ENCODE data around the gene EGFR.

EGFR gene

DNA sequence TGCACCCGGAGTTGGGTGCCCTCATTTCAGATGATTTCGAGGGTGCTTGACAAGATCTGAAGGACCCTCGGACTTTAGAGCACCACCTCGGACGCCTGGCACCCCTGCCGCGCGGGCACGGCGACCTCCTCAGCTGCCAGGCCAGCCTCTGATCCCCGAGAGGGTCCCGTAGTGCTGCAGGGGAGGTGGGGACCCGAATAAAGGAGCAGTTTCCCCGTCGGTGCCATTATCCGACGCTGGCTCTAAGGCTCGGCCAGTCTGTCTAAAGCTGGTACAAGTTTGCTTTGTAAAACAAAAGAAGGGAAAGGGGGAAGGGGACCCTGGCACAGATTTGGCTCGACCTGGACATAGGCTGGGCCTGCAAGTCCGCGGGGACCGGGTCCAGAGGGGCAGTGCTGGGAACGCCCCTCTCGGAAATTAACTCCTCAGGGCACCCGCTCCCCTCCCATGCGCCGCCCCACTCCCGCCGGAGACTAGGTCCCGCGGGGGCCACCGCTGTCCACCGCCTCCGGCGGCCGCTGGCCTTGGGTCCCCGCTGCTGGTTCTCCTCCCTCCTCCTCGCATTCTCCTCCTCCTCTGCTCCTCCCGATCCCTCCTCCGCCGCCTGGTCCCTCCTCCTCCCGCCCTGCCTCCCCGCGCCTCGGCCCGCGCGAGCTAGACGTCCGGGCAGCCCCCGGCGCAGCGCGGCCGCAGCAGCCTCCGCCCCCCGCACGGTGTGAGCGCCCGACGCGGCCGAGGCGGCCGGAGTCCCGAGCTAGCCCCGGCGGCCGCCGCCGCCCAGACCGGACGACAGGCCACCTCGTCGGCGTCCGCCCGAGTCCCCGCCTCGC is at the start of gene EGFR:
EGFR (plus strand) TSS at position 657 of the 830 bp plus-strand sequence. CDS start 261 bp downstream, outside the sequence.
- DNase-seq = no peak

DNA sequence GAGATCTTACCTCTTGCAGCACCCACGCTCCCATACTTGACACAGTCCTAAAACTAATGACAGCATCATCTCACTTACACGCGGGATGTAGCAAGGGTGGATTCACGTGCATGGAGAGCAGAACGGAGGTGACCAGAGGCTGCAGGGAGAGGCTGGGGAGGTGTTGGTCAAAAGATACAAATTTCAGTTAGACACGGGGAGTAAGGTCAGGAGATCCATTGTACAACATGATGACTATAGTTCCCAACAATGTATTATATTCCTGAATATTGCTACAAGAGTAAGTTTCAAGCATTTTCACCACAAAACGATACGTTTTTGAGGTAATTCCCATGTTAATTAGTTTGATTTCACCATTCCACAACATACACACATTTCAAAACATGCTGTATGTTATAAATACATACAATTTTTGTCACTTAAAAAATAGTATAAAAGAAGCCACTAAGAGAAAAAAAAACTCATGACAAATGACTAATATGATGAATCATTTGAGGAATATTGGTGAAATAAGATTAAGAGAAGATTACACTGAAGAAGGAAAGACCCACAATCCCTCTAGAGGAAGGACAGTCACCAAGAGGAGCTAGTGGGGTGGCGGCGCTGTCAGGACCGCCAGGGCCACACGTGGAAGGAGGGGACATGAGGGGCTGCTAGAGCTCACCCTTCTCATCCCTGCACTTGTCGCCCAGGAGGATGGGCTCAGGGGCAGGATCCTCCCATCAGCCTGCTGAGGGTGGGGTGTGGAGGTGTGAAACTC is 49.4 kb upstream of the EGFR start:
- no peak for DNase-seq

DNA sequence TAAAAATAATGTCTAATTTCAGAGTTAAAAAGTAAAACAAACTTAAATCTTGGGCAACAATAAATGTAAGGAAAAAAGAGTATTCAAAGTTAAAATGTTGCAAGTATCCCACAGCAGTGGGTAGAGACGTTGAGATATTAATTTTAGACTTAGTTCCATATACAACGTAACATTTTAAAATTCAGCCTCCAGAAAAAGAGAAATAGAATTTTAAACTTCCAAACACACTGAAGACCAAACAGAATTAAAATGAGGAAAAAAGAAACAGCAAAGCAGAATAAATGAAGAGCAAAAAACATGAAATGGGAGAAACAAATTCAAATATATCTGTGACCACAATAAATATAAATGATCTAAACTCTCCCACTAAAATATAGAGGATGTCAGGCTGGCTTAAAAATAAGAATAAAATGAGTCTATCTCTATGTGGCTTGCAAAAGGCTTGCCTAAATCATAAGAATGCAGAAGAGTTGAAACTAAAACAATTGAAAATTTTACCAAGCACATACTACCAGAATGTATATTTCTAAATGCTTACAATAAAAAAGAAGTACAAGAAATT is 46.0 kb upstream of the EGFR start:
- no peak for DNase-seq

DNA sequence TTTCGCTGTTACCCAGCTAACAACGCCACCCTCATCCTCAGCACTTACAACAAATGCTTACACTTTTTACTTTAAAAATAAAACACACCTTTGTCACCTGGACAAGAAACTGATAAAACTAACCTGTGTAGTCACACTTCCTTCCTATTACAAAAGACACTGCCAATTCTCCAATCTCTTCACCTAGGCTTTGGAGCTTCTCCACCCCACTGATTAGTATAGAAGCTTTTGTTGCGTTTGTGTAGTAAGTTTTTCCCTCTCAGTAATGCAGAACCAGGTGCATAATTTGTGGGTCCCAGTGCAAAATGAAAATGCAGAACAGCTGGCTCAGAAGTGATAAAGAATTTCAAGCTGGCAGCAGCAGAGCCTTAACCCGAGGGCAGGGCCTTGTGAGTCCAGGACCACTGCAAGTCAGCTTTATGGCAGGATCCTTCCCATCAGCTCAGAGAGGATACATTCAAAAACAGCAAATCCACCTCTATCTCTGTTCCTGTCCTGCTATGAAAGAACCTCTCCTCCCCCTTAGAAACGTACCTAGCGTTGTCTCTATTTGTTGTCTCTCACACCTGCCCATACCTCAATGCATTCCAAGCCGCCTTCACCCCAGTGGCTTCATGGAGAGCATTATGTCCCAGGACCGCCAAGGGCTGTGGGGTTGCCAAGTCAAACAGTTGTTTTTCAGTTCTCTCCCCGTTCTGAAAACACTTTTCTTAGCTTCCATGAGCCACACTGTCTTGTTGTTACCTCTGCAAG is 40.3 kb upstream of the EGFR start:
- no peak for DNase-seq

DNA sequence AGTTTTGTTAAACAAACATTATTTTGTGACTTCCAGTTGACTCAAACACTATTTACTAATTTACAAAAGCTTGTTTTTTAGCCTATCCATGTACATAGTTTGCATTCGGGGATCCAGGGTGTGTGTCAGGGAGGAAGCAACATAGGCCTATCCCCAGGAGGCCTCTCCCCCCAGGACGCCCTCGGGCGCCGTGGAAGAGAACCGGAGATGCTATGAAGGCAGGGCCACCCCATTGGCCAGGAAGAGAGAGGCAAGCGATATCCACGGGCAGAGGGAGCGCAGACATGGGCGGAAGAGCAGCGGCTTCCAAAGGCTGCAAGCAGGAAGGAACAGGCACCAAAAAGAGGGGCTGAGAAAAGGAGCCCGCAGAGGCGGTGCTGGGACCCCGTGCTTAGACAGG is 38.3 kb upstream of the EGFR start:
- no peak for DNase-seq

DNA sequence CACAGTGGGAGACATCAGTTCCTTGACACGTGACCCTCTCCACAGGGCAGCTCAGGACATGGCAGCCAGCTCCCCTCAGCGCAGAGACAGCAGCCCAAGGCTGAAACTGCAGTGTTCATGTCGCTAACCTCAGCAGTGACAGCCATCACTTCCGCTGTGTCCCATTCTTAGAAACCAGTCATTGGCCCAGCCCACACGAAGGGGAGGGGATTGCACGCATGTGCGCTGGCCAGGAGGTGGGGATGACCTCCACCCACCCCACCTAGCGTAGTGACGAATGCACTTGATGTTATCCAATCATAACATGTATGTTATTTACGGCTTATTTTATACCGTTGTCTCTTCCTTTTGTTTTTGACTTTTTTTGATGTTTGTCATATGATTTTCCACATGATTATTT is 36.9 kb upstream of the EGFR start:
- no peak for DNase-seq

DNA sequence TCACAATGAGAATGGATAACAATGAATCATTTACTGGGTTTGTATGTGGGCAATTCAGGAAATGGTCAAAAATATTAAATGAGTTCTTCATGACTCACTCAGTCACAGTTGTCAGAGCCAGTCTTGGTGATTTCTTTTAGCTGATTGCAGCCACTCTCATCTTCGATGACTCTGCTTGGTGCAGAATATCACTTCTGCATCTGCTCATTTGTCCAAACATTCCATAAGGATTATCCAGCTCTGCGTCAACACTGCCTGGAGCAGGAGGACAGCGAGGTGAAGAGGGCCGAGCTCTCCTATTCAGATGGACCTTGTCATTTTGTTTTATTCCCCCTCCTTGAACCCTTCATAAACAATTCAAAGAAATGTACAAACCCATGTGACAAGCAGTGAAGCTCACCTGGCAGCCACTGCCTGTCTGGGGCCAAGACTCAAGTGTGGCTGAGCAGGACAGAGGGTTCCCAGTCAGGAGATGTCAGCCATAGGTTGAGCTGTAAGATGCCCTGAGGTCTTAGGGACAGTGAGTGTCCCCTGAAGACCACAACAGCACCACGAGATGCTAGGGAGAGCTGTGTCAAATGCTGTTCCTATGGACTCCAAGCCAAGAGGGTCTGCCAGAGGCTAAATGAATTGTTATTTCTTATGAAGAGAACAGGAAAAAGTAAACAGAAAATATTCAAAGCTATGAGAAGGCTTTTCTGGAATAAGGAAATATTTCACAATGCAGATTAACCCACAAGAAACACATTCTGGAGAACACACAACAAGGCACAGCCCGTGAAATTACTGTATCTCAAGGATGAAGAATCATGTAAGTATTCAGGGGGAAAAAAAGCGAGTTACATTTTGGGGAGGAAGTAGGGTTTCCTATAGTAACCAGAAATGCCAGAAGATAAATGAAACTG is 33.1 kb upstream of the EGFR start:
- no peak for DNase-seq

DNA sequence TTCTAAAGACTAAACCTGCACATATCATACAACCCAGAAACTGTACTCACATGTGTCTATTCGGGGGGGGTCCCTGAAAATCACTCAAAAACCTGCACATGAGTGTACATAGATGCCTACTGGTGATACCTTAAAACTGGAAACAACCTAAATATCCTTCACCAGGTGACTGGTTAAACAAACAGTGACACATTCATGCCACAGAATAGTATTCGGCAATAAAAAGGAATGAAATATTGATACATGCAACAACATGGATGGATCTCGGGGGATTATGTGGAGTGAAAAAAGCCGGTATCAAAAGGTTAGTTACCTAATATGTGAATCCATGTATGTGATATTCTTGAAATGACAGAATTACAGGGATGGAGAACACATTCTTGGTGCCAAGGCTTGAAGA is 32.1 kb upstream of the EGFR start:
- DNase-seq = no peak

DNA sequence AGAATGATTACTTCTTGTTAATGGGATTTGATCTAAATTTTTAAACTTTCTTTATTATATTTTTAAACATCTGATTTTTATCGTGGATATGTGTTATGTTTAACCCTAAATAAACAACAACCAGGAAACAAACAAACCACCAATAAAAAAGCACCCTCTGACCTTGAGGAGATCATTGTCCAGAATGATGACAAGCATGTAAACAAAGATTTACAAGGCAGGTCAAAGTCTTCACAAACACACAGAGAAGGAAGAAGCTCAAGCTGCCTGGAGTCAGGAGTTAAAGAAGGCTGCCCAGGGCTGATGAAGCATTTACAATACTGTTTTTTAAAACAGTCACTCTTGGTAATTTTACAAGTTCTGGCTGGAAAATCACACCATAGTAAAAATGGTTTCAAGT is 31.0 kb upstream of the EGFR start:
- no peak for DNase-seq

DNA sequence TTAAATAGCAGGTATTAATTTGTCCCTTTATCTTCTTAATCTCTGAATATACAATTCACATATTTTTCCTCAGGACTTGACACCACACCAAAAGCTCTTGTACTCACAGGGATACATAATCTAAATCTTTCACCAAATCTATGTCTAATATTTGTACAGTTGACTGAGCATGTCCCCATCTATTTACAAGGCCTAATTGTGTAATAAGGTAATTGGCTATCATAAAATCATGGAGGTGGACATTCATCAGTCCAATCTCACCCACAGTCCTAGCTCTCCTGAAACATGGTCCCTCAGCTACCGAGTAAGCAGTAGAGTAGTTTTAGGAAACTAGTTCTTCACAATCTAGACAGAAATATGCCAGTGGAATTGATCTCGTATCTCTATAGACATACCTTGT is 30.3 kb upstream of the EGFR start:
- DNase-seq = no peak

DNA sequence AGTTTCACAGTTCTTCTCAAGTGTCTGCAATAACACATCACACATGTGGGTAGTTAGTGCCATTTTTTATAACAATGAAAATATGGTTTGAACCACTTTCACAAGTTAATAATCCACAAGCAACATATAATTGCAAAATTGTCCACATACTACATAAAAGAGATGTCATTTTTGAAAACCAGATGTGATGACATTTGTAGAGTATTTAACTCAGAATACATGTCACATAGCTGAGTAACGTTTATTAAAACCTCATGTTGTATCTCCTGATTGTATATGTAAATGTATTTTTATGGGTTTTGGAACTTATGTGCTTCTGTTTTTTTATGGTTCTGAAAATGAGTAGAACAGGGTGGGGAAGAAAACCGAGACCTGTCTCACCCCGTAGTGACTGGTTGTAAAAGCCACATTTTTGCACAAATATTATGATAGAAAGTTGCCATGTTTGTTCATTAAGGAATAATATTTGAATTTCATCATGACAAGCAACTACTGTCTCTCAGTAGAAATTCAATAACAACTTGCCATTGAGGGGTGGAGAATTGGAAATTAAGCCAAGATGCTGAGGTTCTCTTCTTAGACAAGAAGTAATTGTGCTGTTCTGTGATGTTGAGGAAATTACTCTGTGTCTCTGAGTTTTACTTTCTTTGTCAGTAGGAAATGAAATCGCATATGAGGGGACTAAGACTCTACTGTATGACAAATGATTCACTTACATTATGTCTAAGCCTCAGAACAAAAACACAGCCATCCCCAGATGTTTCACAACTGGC is 29.2 kb upstream of the EGFR start:
- DNase-seq = no peak

DNA sequence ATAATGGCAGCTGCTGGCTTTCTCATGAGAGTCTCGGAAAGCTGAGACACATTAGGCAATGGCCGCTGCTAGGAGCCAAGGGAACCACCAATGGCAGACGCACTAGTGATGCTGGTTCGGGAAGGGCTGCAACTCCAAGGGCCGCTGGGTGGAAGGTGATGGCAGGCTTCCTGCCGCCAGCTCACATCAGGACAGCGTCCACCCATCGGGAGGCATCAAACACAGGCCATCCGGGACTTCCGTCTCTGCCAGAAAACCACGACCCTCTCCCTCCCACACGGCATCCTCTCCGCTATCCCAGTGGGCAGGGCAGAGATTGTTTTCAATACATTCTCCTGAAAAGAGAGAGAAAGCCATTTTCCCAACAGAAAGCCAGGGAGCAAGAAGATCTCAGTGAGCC is 27.5 kb upstream of the EGFR start:
- no peak for DNase-seq

DNA sequence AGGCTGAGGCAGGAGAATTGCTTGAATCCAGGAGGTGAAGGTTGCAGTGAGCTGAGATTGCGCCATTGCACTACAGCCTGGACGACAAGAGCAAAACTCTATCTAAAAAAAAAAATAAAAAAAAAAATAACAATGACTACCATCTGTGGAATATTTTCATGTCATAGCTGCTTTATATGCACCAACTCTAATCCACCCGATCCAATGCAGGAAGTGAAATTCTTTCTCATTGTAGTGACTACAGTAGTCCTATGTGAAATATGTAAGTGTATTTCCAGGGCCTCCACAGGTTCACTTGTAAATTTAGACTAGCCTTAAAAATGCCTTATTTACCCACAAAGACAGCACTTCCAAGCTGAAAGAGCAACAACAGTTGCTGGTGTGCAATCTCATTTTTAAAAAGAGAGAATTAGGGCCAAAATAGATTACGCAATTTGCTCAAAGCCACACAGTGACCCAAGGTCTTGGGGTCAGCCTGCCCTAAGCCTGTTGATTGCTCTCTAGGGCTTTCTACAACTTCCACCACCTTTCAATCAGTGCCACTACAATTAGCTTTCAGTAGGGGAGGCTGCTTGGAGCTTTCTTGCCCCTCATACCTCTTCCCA is 25.8 kb upstream of the EGFR start:
- no peak for DNase-seq

DNA sequence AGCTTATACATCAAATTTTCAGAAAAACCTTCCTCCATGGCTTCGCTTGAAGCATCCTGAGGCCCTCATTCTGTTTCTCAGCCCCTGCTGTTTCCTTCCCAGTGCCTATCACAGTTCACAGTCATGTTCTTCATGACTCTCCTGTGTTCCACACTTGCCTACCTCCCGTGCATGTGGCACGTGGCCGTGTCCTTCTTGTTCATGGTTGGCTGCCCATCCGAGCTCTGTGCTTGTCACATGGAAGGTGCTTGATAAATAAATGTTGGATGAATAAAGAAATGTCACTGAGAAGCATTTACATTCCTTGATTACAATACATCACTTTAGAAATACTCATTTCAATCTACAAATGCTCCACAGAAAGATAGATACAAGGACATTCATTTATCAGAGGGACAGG is 23.7 kb upstream of the EGFR start:
- no peak for DNase-seq

DNA sequence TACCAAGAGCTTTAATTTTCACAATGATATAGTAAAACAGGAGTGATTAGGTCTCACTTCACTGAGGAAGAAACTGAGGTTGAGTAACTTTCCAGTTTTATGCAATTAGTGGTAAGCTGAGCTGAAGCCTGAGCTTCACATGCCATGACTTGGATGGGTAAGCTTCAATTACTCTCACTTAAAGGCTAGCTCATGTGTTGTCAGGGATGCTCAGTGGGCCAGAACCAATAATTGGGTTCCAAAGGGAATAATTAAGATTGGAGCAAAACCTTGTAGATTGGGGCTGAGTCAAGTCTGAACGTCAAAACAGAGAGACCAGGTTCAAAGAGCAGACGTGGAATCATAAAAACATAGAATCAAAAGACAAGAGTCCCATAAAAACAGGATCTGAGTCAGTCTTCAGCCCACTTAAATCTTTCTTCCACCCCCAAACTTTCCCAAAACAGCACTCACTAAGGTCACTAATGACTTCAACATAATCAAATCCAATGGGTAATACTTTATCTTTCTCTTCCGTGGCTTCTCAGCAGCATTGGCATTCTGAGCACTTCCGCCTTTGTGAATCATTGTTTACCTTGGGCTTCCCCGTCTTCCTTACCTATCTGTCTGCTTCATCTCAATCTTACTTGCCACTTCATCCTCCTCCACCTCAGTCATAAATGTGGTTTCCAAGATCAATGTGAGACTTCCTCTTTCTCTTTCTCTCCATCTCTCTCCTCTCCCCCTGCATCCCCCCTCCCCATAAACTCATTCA is 23.0 kb upstream of the EGFR start:
- no peak for DNase-seq

DNA sequence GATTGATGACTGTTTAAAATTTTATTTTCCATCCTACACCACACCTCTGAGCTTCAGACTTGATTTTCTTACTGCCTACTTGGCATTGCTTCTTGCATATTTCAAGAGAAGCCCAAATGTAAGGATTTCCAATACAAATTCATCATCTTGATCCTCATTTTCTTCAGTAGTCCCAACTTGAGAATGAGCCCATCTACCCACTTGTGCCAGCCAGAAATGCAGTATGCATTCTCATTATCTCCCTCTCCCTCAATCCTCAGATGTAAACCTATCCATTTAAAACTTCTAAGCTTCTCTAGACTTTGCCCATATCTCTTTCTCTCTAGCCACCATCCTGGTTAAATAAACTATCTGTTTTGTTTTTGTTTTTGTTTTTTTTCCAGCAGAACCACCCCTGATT is 22.4 kb upstream of the EGFR start:
- no peak for DNase-seq

DNA sequence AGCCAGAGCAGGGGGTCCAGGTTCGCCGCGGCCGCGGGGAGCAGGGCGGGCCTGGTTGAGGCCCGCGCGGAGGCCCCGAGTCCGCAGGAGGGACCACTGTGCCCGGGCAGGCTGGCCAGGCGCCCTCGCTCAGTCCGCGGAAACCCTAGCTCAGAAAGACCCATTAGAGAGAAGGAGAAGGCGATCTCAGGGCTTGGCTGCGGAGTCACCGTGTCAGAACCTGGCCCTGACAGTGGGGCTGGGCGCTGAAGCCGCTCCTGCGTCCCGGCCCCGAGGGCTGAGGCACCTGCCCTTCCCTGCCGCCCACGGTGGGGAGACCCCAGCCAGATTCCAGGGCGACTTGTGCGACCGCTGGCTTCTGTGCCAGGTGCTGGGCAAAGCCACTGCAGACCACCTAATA is 14.2 kb upstream of the EGFR start:
- no peak for DNase-seq

DNA sequence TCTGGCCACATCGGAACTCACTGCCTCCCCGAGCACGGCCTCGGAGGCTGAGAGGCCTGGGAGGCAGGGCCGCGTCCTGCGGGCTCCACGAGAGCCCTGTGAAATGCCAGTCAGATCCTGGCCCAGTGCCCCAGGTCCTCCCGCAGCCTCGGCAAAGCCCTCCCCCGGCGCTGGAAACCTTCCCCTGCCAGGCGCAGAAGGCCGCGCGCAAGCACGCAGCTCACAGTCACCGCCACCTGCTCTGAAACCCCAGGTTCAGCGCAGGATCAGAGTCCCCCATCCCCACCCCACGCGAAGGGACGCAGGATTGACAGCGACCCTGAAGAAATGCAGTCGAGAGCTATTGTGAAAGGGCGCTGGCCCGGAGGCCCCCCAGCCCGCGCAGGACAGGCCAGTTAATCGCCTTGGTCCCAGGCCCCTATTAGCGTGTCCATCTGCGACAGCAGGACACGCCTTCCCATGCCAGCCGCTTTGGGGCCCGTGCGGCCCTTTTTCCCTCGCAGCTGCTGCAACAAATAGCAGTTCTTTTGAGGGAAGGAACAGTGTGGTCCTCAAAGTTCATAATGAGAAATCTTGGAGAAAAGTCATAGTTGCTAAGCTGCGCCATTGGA is 13.5 kb upstream of the EGFR start:
- DNase-seq = no peak

DNA sequence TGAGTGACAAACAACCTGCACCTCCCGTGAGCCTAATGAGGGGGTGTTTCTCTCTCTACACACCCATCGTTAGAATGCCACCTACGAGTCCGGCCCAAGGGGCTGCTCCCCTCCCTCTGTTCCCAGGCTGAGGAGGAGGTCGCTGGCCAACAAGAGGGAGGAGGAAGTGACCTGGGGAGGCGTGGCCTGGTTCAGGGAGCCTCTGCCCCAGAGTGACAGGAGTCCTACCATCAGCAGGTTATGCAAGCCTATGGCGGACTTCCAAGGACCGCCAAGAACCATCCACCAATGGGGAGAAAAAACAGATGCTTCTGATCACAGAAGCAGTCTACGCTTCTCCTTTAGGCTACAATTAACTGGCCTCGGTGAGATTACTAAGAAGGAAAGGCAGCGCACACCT is 12.3 kb upstream of the EGFR start:
- DNase-seq = no peak

DNA sequence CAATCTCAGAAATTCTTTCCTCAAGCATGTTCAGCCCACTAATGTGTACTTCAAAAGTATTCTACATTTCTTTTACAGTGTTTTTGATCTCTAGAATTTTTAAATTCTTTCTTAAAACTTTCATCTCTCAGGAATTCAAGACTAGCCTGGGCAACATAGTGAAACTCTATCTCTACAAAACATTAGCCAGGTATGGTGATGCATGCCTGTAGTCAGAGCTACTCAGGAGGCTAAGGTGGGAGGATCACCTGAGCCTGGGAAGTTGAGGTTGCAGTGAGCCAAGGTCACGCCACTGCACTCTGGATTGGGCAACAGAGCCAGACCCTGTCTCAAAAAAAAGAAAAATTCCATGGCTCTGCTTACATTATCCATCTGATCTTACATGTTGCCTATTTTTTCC is 5.0 kb upstream of the EGFR start:
- no peak for DNase-seq

All from bone marrow (tissue), 2 donors.